Measurements from ENCODE around the gene LY6G6C.

LY6G6C gene

GRCh38 chr6:31721351-31722020, at the start of gene LY6G6C:
Gene LY6G6C (minus strand): TSS chr6:31721746. CDS start chr6:31721679, 67 bp downstream.
- DNase-seq (ENCODE audit: low spot score), result no peak

- no peak for DNase-seq (ENCODE audit: low spot score)
Observed at GRCh38 chr6:31770860-31771259, 49.3 kb upstream of the LY6G6C start.

GRCh38 chr6:31769684-31770371, 48.3 kb upstream of the LY6G6C start:
- DNase-seq (ENCODE audit: low spot score), result no peak

- DNase-seq (ENCODE audit: low spot score), result peak; percentile 65
Observed at GRCh38 chr6:31768363-31769257, 47.1 kb upstream of the LY6G6C start.

- no peak for DNase-seq (ENCODE audit: low spot score)
Observed at GRCh38 chr6:31767096-31767645, 45.6 kb upstream of the LY6G6C start.

GRCh38 chr6:31765910-31766794, 44.6 kb upstream of the LY6G6C start:
- DNase-seq (ENCODE audit: low spot score), result no peak

GRCh38 chr6:31765559-31765909, 44.0 kb upstream of the LY6G6C start:
- DNase-seq (ENCODE audit: low spot score), result no peak

- no peak for DNase-seq (ENCODE audit: low spot score)
Observed at GRCh38 chr6:31764198-31764597, 42.7 kb upstream of the LY6G6C start.

- DNase-seq (ENCODE audit: low spot score), result peak; percentile 16
Observed at GRCh38 chr6:31763619-31763940, 42.0 kb upstream of the LY6G6C start.

- no peak for DNase-seq (ENCODE audit: low spot score)
Observed at GRCh38 chr6:31762878-31763618, 41.5 kb upstream of the LY6G6C start.

- DNase-seq (ENCODE audit: low spot score), result no peak
Observed at GRCh38 chr6:31762356-31762755, 40.8 kb upstream of the LY6G6C start, which contains the start of gene SAPCD1. Gene SAPCD1 (plus strand): TSS chr6:31762656. CDS start chr6:31763055, 399 bp downstream.

- DNase-seq (ENCODE audit: low spot score), result no peak
Observed at GRCh38 chr6:31761343-31761742, 39.8 kb upstream of the LY6G6C start.

GRCh38 chr6:31760790-31761189, 39.2 kb upstream of the LY6G6C start:
- no peak for DNase-seq (ENCODE audit: low spot score)

- no peak for DNase-seq (ENCODE audit: low spot score)
Observed at GRCh38 chr6:31758281-31758680, 36.7 kb upstream of the LY6G6C start.

GRCh38 chr6:31752739-31753319, 31.3 kb upstream of the LY6G6C start:
- DNase-seq (ENCODE audit: low spot score), result no peak

- no peak for DNase-seq (ENCODE audit: low spot score)
Observed at GRCh38 chr6:31750411-31751022, 29.0 kb upstream of the LY6G6C start.

GRCh38 chr6:31749301-31750036, 27.9 kb upstream of the LY6G6C start:
- no peak for DNase-seq (ENCODE audit: low spot score)

GRCh38 chr6:31744422-31744821, 22.9 kb upstream of the LY6G6C start:
- no peak for DNase-seq (ENCODE audit: low spot score)

- DNase-seq (ENCODE audit: low spot score), result no peak
Observed at GRCh38 chr6:31742894-31743293, 21.3 kb upstream of the LY6G6C start.
